ENCODE results near the gene CENPB. TPM values are rescaled to one million over a fixed set of nuclear protein-coding genes. Genes with fewer than 3 reads are reported as not detected.
"Not testable (repeated sequence)": the region's sequence is repeated elsewhere in the genome, so short reads cannot be mapped to it uniquely, and the experiment has no call there.

Gene CENPB
- 10 to 100 TPM; 37.3 to 52.2 (median 40.1) TPM for polyA plus RNA-seq (ENCODE audit: insufficient read length in 4 of 4)

GRCh38 chr20:3786665-3787323 lies at the start of gene CENPB:
CENPB (minus strand) TSS chr20:3786740; CDS start chr20:3786483, 257 bp downstream.
- peak in 1 of 4 donors; percentile 73 for DNase-seq (ENCODE audit: low read depth in 4 of 4, low spot score in 3 of 4)

- no peak for DNase-seq (ENCODE audit: low read depth in 4 of 4, low spot score in 3 of 4)
Measured at GRCh38 chr20:3836132-3836531, 49.6 kb upstream of the CENPB start.

GRCh38 chr20:3829891-3830290 lies 43.4 kb upstream of the CENPB start:
- DNase-seq (ENCODE audit: low read depth in 4 of 4, low spot score in 3 of 4), result not testable (repeated sequence)

- no peak for DNase-seq (ENCODE audit: low read depth in 4 of 4, low spot score in 3 of 4)
Measured at GRCh38 chr20:3828798-3829197, 42.3 kb upstream of the CENPB start.

GRCh38 chr20:3826420-3826819 lies 39.9 kb upstream of the CENPB start:
- no peak for DNase-seq (ENCODE audit: low read depth in 4 of 4, low spot score in 3 of 4)

- no peak for DNase-seq (ENCODE audit: low read depth in 4 of 4, low spot score in 3 of 4)
Measured at GRCh38 chr20:3825526-3825925, 39.0 kb upstream of the CENPB start.

- no peak for DNase-seq (ENCODE audit: low read depth in 4 of 4, low spot score in 3 of 4)
Measured at GRCh38 chr20:3823881-3824280, 37.3 kb upstream of the CENPB start.

GRCh38 chr20:3821996-3822395 lies 35.5 kb upstream of the CENPB start:
- no peak for DNase-seq (ENCODE audit: low read depth in 4 of 4, low spot score in 3 of 4)

- DNase-seq (ENCODE audit: low read depth in 4 of 4, low spot score in 3 of 4), result no peak
Measured at GRCh38 chr20:3820901-3821727, 34.6 kb upstream of the CENPB start.

GRCh38 chr20:3820048-3820900 lies 33.7 kb upstream of the CENPB start, which contains the start of gene AP5S1:
AP5S1 (plus strand) TSS chr20:3820547; CDS start chr20:3822118, 1,571 bp downstream.
- DNase-seq (ENCODE audit: low read depth in 4 of 4, low spot score in 3 of 4), result peak; percentile 91 to 99 (median 94)

GRCh38 chr20:3819411-3820047 lies 33.0 kb upstream of the CENPB start:
- DNase-seq (ENCODE audit: low read depth in 4 of 4, low spot score in 3 of 4), result no peak

GRCh38 chr20:3818155-3819151 lies 31.9 kb upstream of the CENPB start:
- no peak for DNase-seq (ENCODE audit: low read depth in 4 of 4, low spot score in 3 of 4)

- DNase-seq (ENCODE audit: low read depth in 4 of 4, low spot score in 3 of 4), result no peak
Measured at GRCh38 chr20:3815703-3816315, 29.3 kb upstream of the CENPB start.

GRCh38 chr20:3814928-3815495 lies 28.5 kb upstream of the CENPB start:
- DNase-seq (ENCODE audit: low read depth in 4 of 4, low spot score in 3 of 4), result no peak

- DNase-seq (ENCODE audit: low read depth in 4 of 4, low spot score in 3 of 4), result no peak
Measured at GRCh38 chr20:3813848-3814581, 27.5 kb upstream of the CENPB start.

GRCh38 chr20:3812975-3813847 lies 26.7 kb upstream of the CENPB start:
- DNase-seq (ENCODE audit: low read depth in 4 of 4, low spot score in 3 of 4), result no peak

- DNase-seq (ENCODE audit: low read depth in 4 of 4, low spot score in 3 of 4), result no peak
Measured at GRCh38 chr20:3812259-3812681, 25.7 kb upstream of the CENPB start.
